ENCODE data around the gene EXOC6. TPM values are rescaled to one million over a fixed set of nuclear protein-coding genes. Genes with fewer than 3 reads are reported as not detected.

Gene EXOC6
- total and polyA plus RNA-seq, 10 of the 15 experiments (the other 5 are each of a cell fraction or from before 2014, with no cell fraction given): 7.6 to 53.8 (median 13.3) TPM

GRCh38 chr10:92849234-92849525, 860 bp downstream of the EXOC6 start (continued):
- TF ChIP-seq ELK1 (IDR thresholded peaks at IDR 0.05; ENCODE audit: low read depth, low read length) (no peak), MTA2 (IDR thresholded peaks at IDR 0.05; ENCODE audit: low read depth) (no peak), POU2F2 (IDR thresholded peaks at IDR 0.05; ENCODE audit: borderline replicate concordance, low read depth, low read length) (no peak), MXI1 (IDR thresholded peaks at IDR 0.05; ENCODE audit: low read depth, low read length) (no peak)

GRCh38 chr10:92849576-92850090, 1.3 kb downstream of the EXOC6 start:
- ATAC-seq (peak; percentile 6; the same call in 1 of the 3 replicates), DNase-seq (ENCODE audit: low read depth, low spot score) (no peak), FAIRE-seq (no peak)
- Histone ChIP-seq H3K4me3 (peak overlapping the region; percentile 93; the same call in 1 of the 2 replicates), H4K20me1 (ENCODE audit: control insufficient read depth, insufficient read depth) (no peaks in the 10 kb centered on the region), H3K9me3 (replicated peaks; ENCODE audit: control insufficient read depth, insufficient read depth, low read length) (no peaks in the 10 kb centered on the region; the same call in 2 of the 3 replicates), H2AFZ (ENCODE audit: control insufficient read depth, low read depth, low read length) (no peak overlapping the region), H3K9ac (ENCODE audit: control insufficient read depth, insufficient read depth, low read length) (no peak overlapping the region), H3K27me3 (replicated peaks in 1 of 2; ENCODE audit: control insufficient read depth in 2 of 2, insufficient read depth in 2 of 2, low read length in 1 of 2) (no peaks in the 10 kb centered on the region), H3K4me1 (ENCODE audit: control insufficient read depth, insufficient read depth, low read length) (peaks cover 17% of the 10 kb centered on the region), H3K36me3 (ENCODE audit: control insufficient read depth in 2 of 2, insufficient read depth in 2 of 2, low read length in 1 of 2) (no peaks in the 10 kb centered on the region), H3K79me2 (ENCODE audit: control insufficient read depth, insufficient read depth, low read length) (no peaks in the 10 kb centered on the region), H3K4me2 (ENCODE audit: control insufficient read depth, insufficient read depth) (peak overlapping the region; percentile 65), H3K27ac (ENCODE audit: control insufficient read depth, insufficient read depth) (no peak overlapping the region)
- ChIA-PET CTCF (interaction anchor here (0.7 to 1.8 kb wide), 4 partner anchors 27 to 259 kb away, joined by 3 to 4 read pairs (median 4); no protein-coding TSS in a partner anchor), SMC1A (ENCODE audit: uncharacterized antibody, unreplicated experiment) (interaction anchor here (0.6 to 1.4 kb wide), 3 partner anchors 9 to 31 kb away, joined by 3 to 5 read pairs (median 3); no protein-coding TSS in a partner anchor), POLR2A (interaction anchor here (1.0 kb wide), 1 partner anchor 18 kb away, joined by 3 read pairs; no protein-coding TSS in a partner anchor), RAD21 (ENCODE audit: unreplicated experiment) (no interaction called here)
- TF ChIP-seq REST (IDR thresholded peaks at IDR 0.05; ENCODE audit: low read depth, low read length): no peak
- TF ChIP-seq CEBPB (IDR thresholded peaks at IDR 0.05; ENCODE audit: borderline replicate concordance in 1 of 2, low read depth in 2 of 2, low read length in 2 of 2): no peak
- no peak for TF ChIP-seq E2F8 (IDR thresholded peaks at IDR 0.05; ENCODE audit: low read depth, partially characterized antibody)
- TF ChIP-seq MEF2B (IDR thresholded peaks at IDR 0.05; ENCODE audit: partially characterized antibody, poor library complexity, severe bottlenecking): no peak
- BruUV-seq (replicated peaks): TSS peak; percentile 54
- 33% methylated on average over 2 of the region's 2 CpGs for WGBS (ENCODE audit: insufficient coverage, insufficient replicate concordance, low lambda C conversion rate, missing lambda C conversion rate)
- in situ Hi-C loops (cut with MboI) (no loop called here), intact Hi-C loops (cut with micrococcal nuclease; ENCODE audit: unreplicated experiment) (loop anchor here (10.0 kb wide), 1 partner anchor 255 kb away; the partner anchor contains the start of gene KIF11)
